H9 (cell line): ENCODE data around the gene SLC17A7. TPM values are rescaled to one million over a fixed set of nuclear protein-coding genes. Genes with fewer than 3 reads are reported as not detected.

Experiments used
- DNase-seq: peaks from one replicate; pipeline ENCODE4 v3.0.0-alpha.2; 2017
- H2AFZ ChIP-seq: one replicate; pipeline ENCODE4 v1.6.1; 2013; ENCODE audit warnings: mild to moderate bottlenecking, low read length, control low read depth, moderate library complexity
- H2AK5ac ChIP-seq: 2 replicates; pipeline ENCODE4 v1.6.1; 2013; ENCODE audit warnings: low read length, control low read depth, mixed read lengths; ENCODE audit not compliant: insufficient read length
- H2BK120ac ChIP-seq: one replicate; pipeline ENCODE4 v1.6.1; 2013; ENCODE audit warnings: low read depth, mild to moderate bottlenecking, low read length, control low read depth, inconsistent platforms; ENCODE audit not compliant: poor library complexity, severe bottlenecking
- H2BK12ac ChIP-seq: 2 replicates; pipeline ENCODE4 v1.6.1; 2013; ENCODE audit warnings: low read length, control low read depth, mixed read lengths, low read depth; ENCODE audit not compliant: insufficient read length
- H2BK15ac ChIP-seq: 2 replicates; pipeline ENCODE4 v1.6.1; 2013; ENCODE audit warnings: low read depth, low read length, control low read depth
- H2BK20ac ChIP-seq: one replicate; pipeline ENCODE4 v1.6.1; 2013; ENCODE audit warnings: low read depth, mild to moderate bottlenecking, low read length, control low read depth, inconsistent platforms; ENCODE audit not compliant: poor library complexity, severe bottlenecking
- H2BK5ac ChIP-seq: 2 replicates; pipeline ENCODE4 v1.6.1; 2013; ENCODE audit warnings: low read length, control low read depth, mixed read lengths; ENCODE audit not compliant: insufficient read length
- H3K14ac ChIP-seq: 2 replicates; pipeline ENCODE4 v1.6.1; 2013; ENCODE audit warnings: low read length, control low read depth; ENCODE audit not compliant: insufficient read depth
- H3K18ac ChIP-seq: 2 replicates; pipeline ENCODE4 v1.6.1; 2013; ENCODE audit warnings: low read depth, mild to moderate bottlenecking, mixed read lengths, low read length, control low read depth; ENCODE audit not compliant: insufficient read length
- H3K23ac ChIP-seq: 2 replicates; pipeline ENCODE4 v1.6.1; 2013; ENCODE audit warnings: low read length, control low read depth, mixed read lengths, low read depth; ENCODE audit not compliant: insufficient read length
- H3K23me2 ChIP-seq: 2 replicates; pipeline ENCODE4 v1.6.1; 2013; ENCODE audit warnings: low read depth, mild to moderate bottlenecking, mixed read lengths, low read length, control low read depth; ENCODE audit not compliant: insufficient read length, poor library complexity, severe bottlenecking
- H3K27ac ChIP-seq: 2 replicates; pipeline ENCODE4 v1.5.1; 2013; ENCODE audit warnings: low read length, control low read depth, mixed read lengths, low read depth; ENCODE audit not compliant: insufficient read length
- H3K27me3 ChIP-seq: 2 replicates; pipeline ENCODE4 v1.6.1; 2013; ENCODE audit warnings: low read length, control low read depth, inconsistent platforms; ENCODE audit not compliant: insufficient read depth
- H3K4ac ChIP-seq: 2 replicates; pipeline ENCODE4 v1.6.1; 2013; ENCODE audit warnings: low read depth, mild to moderate bottlenecking, control low read depth, inconsistent platforms, low read length, moderate library complexity
- H3K4me1 ChIP-seq: 2 replicates; pipeline ENCODE4 v1.6.1; 2013; ENCODE audit warnings: low read length, control low read depth, inconsistent platforms; ENCODE audit not compliant: insufficient read depth
- H3K4me2 ChIP-seq: 2 replicates; pipeline ENCODE4 v1.6.1; 2013; ENCODE audit warnings: low read length, control low read depth, mixed read lengths; ENCODE audit not compliant: insufficient read length, insufficient read depth
- H3K56ac ChIP-seq: 2 replicates; pipeline ENCODE4 v1.6.1; 2013; ENCODE audit warnings: low read depth, mild to moderate bottlenecking, mixed read lengths, low read length, control low read depth; ENCODE audit not compliant: insufficient read length
- H3K79me1 ChIP-seq: 2 replicates; pipeline ENCODE4 v1.6.1; 2013; ENCODE audit warnings: low read depth, mild to moderate bottlenecking, moderate library complexity, low read length, control low read depth, inconsistent platforms; ENCODE audit not compliant: insufficient read depth, poor library complexity, severe bottlenecking
- H3K79me2 ChIP-seq: 2 replicates; pipeline ENCODE4 v1.6.1; 2013; ENCODE audit warnings: low read length, control low read depth, inconsistent platforms; ENCODE audit not compliant: insufficient read depth
- H3K9ac ChIP-seq: 2 replicates; pipeline ENCODE4 v1.6.1; 2013; ENCODE audit warnings: low read length, control low read depth, mixed read lengths; ENCODE audit not compliant: insufficient read length; ENCODE audit errors: extremely low read depth
- H3K9me3 ChIP-seq: one replicate; pipeline ENCODE4 v1.6.1; 2013; ENCODE audit warnings: low read depth, low read length, inconsistent platforms; ENCODE audit not compliant: control insufficient read depth
- H3T11ph ChIP-seq: one replicate; pipeline ENCODE4 v1.6.1; 2013; ENCODE audit warnings: mild to moderate bottlenecking, low read length, control low read depth, inconsistent platforms
- H4K20me1 ChIP-seq: one replicate; pipeline ENCODE4 v1.6.1; 2013; ENCODE audit not compliant: control insufficient read depth, insufficient read length, insufficient read depth
- H4K5ac ChIP-seq: 2 replicates; pipeline ENCODE4 v1.6.1; 2013; ENCODE audit warnings: low read depth, mild to moderate bottlenecking, mixed read lengths, low read length, control low read depth; ENCODE audit not compliant: insufficient read length
- H4K8ac ChIP-seq: replicated peaks from 2 replicates; pipeline ENCODE4 v1.6.1; 2013; ENCODE audit warnings: low read length, control low read depth, mixed read lengths, low read depth; ENCODE audit not compliant: insufficient read length
- H4K91ac ChIP-seq: 2 replicates; pipeline ENCODE4 v1.6.1; 2013; ENCODE audit warnings: low read depth, mild to moderate bottlenecking, moderate library complexity, mixed read lengths, low read length, control low read depth; ENCODE audit not compliant: insufficient read length
- H3K27ac Mint-ChIP-seq, 3 experiments: 2 replicates in 2 of 3; 3 replicates in 1 of 3; pipeline ENCODE4 v1.8.0; 2020 to 2021; ENCODE audit warnings: mixed read lengths in 3 of 3, mild to moderate bottlenecking in 1 of 3, moderate library complexity in 1 of 3
- H3K27me3 Mint-ChIP-seq: 2 replicates; pipeline ENCODE4 v1.8.0; 2021; ENCODE audit warnings: low read depth, mild to moderate bottlenecking, moderate library complexity, mixed read lengths
- H3K36me3 Mint-ChIP-seq, 3 experiments: 2 replicates in 2 of 3; 3 replicates in 1 of 3; pipeline ENCODE4 v1.8.0; 2020 to 2021; ENCODE audit warnings: low read depth in 3 of 3, mixed read lengths in 3 of 3; ENCODE audit not compliant: insufficient read depth in 1 of 3
- H3K4me1 Mint-ChIP-seq, 2 experiments: 2 replicates each; pipeline ENCODE4 v1.8.0; 2020; ENCODE audit warnings: mixed read lengths in 2 of 2
- H3K4me3 Mint-ChIP-seq, 2 experiments: 2 replicates in 1 of 2; 3 replicates in 1 of 2; pipeline ENCODE4 v1.8.0; 2020 to 2021; ENCODE audit warnings: mild to moderate bottlenecking in 2 of 2, mixed read lengths in 2 of 2, moderate library complexity in 1 of 2
- H3K9me3 Mint-ChIP-seq, 2 experiments: 2 replicates in 1 of 2; 3 replicates in 1 of 2; pipeline ENCODE4 v1.8.0; 2020; ENCODE audit warnings: mild to moderate bottlenecking in 2 of 2, mixed read lengths in 2 of 2, moderate library complexity in 1 of 2
- WGBS: extraction: QIAGEN DNeasy Blood & Tissue Kit; methylation state at CpG from one replicate; pipeline ENCODE4 v1.1.7; 2013; ENCODE audit warnings: missing lambda C conversion rate, low lambda C conversion rate, mixed read lengths; ENCODE audit not compliant: insufficient read length; ENCODE audit errors: extremely low coverage; 5-methylcytosine and 5-hydroxymethylcytosine counted together
- total RNA-seq: library from RNA; stranded (reverse); gene quantifications from 2 replicates; pipeline ENCODE4 v1.2.1, GENCODE V29; 2021
- TF ChIP-seq, protein P1 (sequence below): fragments of 200-600 bp; sonication (generic); conservative IDR thresholded peaks from 3 replicates; pipeline ENCODE4 v1.8.0; 2021; ENCODE audit warnings: antibody characterized with exemption, mild to moderate bottlenecking

SLC17A7 gene
- total RNA-seq, 1 experiment from 2014 or later = 1.3 TPM

DNA sequence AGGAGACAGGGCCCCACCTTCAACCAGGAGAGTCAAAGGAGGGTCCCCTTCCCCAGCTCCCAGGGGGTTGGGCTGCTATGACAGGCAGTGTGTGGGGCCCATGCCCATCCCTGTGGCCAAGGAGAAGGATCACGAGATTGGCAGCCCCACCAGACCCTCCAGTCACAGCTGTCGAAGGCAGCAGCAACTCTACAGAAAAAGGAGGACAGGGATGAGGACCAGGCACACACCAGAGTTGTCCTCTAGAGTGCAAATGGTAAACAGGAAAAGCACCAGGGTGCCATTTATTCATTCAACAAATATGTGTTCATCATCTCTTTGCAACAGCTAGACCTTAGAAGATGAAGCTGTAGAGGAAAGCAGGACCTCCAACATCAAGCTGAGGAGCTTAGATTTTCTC is 22.2 kb downstream of the SLC17A7 start:
- Histone ChIP-seq H2BK20ac (no peak overlapping the region), H2BK120ac (no peak overlapping the region), H3K23ac (no peak overlapping the region), H4K5ac (no peak overlapping the region), H3K79me1 (no peaks in the 10 kb centered on the region), H2AFZ (no peak overlapping the region), H2BK5ac (no peak overlapping the region), H2BK15ac (no peak overlapping the region), H3K4me2 (no peak overlapping the region), H4K20me1 (no peaks in the 10 kb centered on the region), H3K23me2 (peaks cover 13% of the 10 kb centered on the region), H3K56ac (no peak overlapping the region), H3T11ph (no peak overlapping the region), H2AK5ac (no peak overlapping the region), H3K4ac (no peak overlapping the region), H3K9me3 (no peaks in the 10 kb centered on the region), H2BK12ac (no peak overlapping the region), H3K9ac (no peak overlapping the region), H3K14ac (no peak overlapping the region), H3K79me2 (no peaks in the 10 kb centered on the region), H3K27me3 (peaks cover 22% of the 10 kb centered on the region; the same call in 1 of the 2 replicates), H3K27ac (no peak overlapping the region), H3K4me1 (peaks cover 2% of the 10 kb centered on the region; the same call in 1 of the 2 replicates), H3K18ac (no peak overlapping the region), H4K91ac (no peak overlapping the region), H4K8ac (no peak overlapping the region)
- TF ChIP-seq, protein P1, sequence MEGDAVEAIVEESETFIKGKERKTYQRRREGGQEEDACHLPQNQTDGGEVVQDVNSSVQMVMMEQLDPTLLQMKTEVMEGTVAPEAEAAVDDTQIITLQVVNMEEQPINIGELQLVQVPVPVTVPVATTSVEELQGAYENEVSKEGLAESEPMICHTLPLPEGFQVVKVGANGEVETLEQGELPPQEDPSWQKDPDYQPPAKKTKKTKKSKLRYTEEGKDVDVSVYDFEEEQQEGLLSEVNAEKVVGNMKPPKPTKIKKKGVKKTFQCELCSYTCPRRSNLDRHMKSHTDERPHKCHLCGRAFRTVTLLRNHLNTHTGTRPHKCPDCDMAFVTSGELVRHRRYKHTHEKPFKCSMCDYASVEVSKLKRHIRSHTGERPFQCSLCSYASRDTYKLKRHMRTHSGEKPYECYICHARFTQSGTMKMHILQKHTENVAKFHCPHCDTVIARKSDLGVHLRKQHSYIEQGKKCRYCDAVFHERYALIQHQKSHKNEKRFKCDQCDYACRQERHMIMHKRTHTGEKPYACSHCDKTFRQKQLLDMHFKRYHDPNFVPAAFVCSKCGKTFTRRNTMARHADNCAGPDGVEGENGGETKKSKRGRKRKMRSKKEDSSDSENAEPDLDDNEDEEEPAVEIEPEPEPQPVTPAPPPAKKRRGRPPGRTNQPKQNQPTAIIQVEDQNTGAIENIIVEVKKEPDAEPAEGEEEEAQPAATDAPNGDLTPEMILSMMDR = no peak
- no CpG with 5 or more reads among the region's 2 CpGs for WGBS
- Mint-ChIP-seq H3K9me3 (peaks cover 0 to 9% of the 10 kb centered on the region in 2 experiments; a peak in 2 of 5 replicates), H3K4me1 (peaks cover 55 to 75% of the 10 kb centered on the region in 2 experiments), H3K27ac (no peak overlapping the region), H3K27me3 (peaks cover 44% of the 10 kb centered on the region), H3K4me3 (0 out of 5 replicates have a peak overlapping the region, but pooled peaks of 1 of the 2 experiments have one; percentile 1), H3K36me3 (no peaks in the 10 kb centered on the region; a peak in 1 of 7 replicates)
- no peak for DNase-seq
